Measurements from ENCODE around the gene PSMD1.
"Not testable (repeated sequence)": the region's sequence is repeated elsewhere in the genome, so short reads cannot be mapped to it uniquely, and the experiment has no call there.

PSMD1 gene

GRCh38 chr2:231058761-231059550, 2.3 kb downstream of the PSMD1 start:
- TF ChIP-seq, protein P1, sequence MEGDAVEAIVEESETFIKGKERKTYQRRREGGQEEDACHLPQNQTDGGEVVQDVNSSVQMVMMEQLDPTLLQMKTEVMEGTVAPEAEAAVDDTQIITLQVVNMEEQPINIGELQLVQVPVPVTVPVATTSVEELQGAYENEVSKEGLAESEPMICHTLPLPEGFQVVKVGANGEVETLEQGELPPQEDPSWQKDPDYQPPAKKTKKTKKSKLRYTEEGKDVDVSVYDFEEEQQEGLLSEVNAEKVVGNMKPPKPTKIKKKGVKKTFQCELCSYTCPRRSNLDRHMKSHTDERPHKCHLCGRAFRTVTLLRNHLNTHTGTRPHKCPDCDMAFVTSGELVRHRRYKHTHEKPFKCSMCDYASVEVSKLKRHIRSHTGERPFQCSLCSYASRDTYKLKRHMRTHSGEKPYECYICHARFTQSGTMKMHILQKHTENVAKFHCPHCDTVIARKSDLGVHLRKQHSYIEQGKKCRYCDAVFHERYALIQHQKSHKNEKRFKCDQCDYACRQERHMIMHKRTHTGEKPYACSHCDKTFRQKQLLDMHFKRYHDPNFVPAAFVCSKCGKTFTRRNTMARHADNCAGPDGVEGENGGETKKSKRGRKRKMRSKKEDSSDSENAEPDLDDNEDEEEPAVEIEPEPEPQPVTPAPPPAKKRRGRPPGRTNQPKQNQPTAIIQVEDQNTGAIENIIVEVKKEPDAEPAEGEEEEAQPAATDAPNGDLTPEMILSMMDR (conservative IDR thresholded peaks at IDR 0.05; ENCODE audit: low read depth, low read length): no peak
- no peak for DNase-seq (ENCODE audit: low read depth)
- H3K4me3 ChIP-seq (ENCODE audit: low read length): no peak overlapping the region

DNA sequence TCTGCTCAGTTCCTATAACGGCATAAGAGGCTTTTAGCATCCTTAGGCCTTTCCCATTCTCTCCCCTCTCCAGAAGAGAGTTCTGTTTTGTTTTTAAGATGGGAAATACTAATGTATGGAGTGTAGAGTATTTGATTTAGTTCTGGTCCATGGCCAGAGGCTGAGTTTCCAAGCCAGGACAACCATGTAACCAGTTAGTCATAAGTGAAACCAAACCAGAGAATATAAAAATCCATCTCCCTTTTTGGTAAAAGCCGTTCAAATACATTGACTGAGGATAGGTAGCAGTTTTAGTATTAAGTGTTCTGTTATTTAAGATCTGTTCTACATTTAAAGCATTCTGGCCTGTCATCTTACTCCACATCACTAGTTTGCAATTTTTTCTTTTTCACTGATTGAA, 3.1 kb downstream of the PSMD1 start:
- TF ChIP-seq, protein P1 (conservative IDR thresholded peaks at IDR 0.05; ENCODE audit: low read depth, low read length): no peak
- DNase-seq (ENCODE audit: low read depth): no peak
- H3K4me3 ChIP-seq (ENCODE audit: low read length): no peak overlapping the region

DNA sequence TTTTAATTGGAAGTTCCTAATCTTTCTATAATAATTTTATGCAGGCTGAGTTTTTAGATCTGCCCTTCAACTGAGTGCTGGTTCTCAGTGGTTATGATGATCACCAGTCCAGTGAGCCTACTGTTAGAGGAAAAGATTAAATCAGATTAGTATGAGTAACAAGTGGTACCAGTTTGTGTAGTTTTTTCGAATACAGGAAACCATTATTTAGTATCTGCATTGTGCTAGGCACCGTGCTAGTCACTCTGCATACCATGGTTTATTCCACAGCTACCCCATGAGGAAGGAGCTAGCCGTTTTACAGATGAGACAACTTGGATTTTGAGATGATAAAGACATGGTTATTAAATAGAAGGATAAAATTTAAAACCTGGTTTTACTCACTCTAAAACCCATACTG, 6.1 kb downstream of the PSMD1 start:
- TF ChIP-seq, protein P1 (conservative IDR thresholded peaks at IDR 0.05; ENCODE audit: low read depth, low read length): no peak
- DNase-seq (ENCODE audit: low read depth): no peak
- H3K4me3 ChIP-seq (ENCODE audit: low read length): no peak overlapping the region

DNA sequence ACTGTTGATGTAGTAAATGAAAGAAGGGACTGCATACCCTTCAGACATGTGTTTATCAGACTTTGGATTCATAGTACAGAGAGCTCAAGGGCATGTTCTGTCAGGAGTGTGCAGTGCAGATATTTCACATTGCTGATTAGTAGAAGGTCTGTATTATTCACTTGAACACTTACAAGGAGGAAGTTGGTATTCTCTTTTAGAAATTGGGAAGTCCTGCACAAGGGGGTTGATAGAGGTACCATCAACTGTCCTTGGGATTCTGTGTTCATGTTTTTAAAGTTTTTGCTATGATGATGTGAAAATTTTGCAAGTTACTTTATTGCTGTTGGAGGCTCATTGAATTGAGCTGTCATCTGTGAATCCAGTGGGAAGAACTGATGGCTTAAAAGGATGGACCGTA, 6.7 kb downstream of the PSMD1 start:
- DNase-seq (ENCODE audit: low read depth): no peak
- no peak overlapping the region for H3K4me3 ChIP-seq (ENCODE audit: low read length)
- TF ChIP-seq, protein P1 (conservative IDR thresholded peaks at IDR 0.05; ENCODE audit: low read depth, low read length): no peak

GRCh38 chr2:231065966-231066365, 9.3 kb downstream of the PSMD1 start:
- H3K4me3 ChIP-seq (ENCODE audit: low read length): no peak overlapping the region
- no peak for DNase-seq (ENCODE audit: low read depth)
- TF ChIP-seq, protein P1 (conservative IDR thresholded peaks at IDR 0.05; ENCODE audit: low read depth, low read length): no peak

GRCh38 chr2:231067531-231067930, 10.9 kb downstream of the PSMD1 start:
- not testable (repeated sequence) for DNase-seq (ENCODE audit: low read depth)

GRCh38 chr2:231068525-231069222, 12.0 kb downstream of the PSMD1 start:
- DNase-seq (ENCODE audit: low read depth): no peak
- no peak overlapping the region for H3K4me3 ChIP-seq (ENCODE audit: low read length)
- TF ChIP-seq, protein P1 (conservative IDR thresholded peaks at IDR 0.05; ENCODE audit: low read depth, low read length): no peak

More at GRCh38 chr2:231067531-231067930, 10.9 kb downstream of the PSMD1 start:
- H3K4me3 ChIP-seq (ENCODE audit: low read length): not testable (repeated sequence)

All from retinal pigment epithelial cell (primary cell).